ENCODE data around the gene RNLS.

DNA sequence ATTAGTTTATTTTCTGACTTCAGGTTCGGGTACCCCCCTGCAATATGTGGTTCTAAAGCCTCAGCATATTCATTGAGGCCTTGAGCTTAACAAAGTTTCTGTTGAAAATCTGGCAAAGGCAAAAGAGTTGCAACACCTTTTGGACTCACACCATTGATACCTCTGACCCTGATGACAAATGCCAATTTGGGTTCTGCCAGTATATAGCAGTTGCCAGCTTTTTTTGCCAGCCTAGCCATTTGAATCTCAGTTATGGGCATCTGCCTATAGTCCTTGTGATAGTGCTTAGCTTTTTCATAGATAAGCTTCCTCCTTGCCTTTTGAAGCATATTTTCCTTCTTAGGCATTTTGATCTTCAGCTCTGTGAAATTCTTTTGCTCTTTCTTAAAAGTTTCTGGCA lies 35.4 kb upstream of the RNLS start:
- TF ChIP-seq TCF7L2 (IDR thresholded peaks at IDR 0.05; ENCODE audit: borderline replicate concordance, extremely low read depth, insufficient read depth, insufficient read length) (no peak), CEBPB (IDR thresholded peaks at IDR 0.05; ENCODE audit: low read depth) (no peak), POLR2A (IDR thresholded peaks at IDR 0.05; ENCODE audit: borderline replicate concordance, extremely low read depth, insufficient read depth, insufficient read length) (no peak), EGR1 (IDR thresholded peaks at IDR 0.05; ENCODE audit: low read depth) (no peak), POLR2AphosphoS5 (IDR thresholded peaks at IDR 0.05; ENCODE audit: low read depth, low read length) (no peak), FOSL1 (IDR thresholded peaks at IDR 0.05; ENCODE audit: low read depth) (no peak), EZH2 (IDR thresholded peaks at IDR 0.05) (no peak), EZH2phosphoT487 (IDR thresholded peaks at IDR 0.05; ENCODE audit: borderline replicate concordance) (no peak), SRF (IDR thresholded peaks at IDR 0.05; ENCODE audit: low read depth) (no peak), ZNF274 (IDR thresholded peaks at IDR 0.05; ENCODE audit: low read depth, low read length) (no peak), YY1 (IDR thresholded peaks at IDR 0.05; ENCODE audit: extremely low read depth, insufficient replicate concordance, low read depth, low read length) (no peak)
- TF ChIP-seq, protein P1, sequence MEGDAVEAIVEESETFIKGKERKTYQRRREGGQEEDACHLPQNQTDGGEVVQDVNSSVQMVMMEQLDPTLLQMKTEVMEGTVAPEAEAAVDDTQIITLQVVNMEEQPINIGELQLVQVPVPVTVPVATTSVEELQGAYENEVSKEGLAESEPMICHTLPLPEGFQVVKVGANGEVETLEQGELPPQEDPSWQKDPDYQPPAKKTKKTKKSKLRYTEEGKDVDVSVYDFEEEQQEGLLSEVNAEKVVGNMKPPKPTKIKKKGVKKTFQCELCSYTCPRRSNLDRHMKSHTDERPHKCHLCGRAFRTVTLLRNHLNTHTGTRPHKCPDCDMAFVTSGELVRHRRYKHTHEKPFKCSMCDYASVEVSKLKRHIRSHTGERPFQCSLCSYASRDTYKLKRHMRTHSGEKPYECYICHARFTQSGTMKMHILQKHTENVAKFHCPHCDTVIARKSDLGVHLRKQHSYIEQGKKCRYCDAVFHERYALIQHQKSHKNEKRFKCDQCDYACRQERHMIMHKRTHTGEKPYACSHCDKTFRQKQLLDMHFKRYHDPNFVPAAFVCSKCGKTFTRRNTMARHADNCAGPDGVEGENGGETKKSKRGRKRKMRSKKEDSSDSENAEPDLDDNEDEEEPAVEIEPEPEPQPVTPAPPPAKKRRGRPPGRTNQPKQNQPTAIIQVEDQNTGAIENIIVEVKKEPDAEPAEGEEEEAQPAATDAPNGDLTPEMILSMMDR (IDR thresholded peaks at IDR 0.05 in 2 of 3, conservative IDR thresholded peaks at IDR 0.05 in 1 of 3; ENCODE audit: borderline replicate concordance in 1 of 3, insufficient read depth in 1 of 3, low read depth in 2 of 3, low read length in 2 of 3): no peak

Measured in HCT116 (cell line).